ENCODE results near the gene AFF2.

- no peak for TF ChIP-seq POLR2AphosphoS5 (IDR thresholded peaks at IDR 0.05; ENCODE audit: insufficient read depth in 1 of 2, low read depth in 1 of 2)
- TF ChIP-seq, protein P1, sequence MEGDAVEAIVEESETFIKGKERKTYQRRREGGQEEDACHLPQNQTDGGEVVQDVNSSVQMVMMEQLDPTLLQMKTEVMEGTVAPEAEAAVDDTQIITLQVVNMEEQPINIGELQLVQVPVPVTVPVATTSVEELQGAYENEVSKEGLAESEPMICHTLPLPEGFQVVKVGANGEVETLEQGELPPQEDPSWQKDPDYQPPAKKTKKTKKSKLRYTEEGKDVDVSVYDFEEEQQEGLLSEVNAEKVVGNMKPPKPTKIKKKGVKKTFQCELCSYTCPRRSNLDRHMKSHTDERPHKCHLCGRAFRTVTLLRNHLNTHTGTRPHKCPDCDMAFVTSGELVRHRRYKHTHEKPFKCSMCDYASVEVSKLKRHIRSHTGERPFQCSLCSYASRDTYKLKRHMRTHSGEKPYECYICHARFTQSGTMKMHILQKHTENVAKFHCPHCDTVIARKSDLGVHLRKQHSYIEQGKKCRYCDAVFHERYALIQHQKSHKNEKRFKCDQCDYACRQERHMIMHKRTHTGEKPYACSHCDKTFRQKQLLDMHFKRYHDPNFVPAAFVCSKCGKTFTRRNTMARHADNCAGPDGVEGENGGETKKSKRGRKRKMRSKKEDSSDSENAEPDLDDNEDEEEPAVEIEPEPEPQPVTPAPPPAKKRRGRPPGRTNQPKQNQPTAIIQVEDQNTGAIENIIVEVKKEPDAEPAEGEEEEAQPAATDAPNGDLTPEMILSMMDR (IDR thresholded peaks at IDR 0.05) = no peak
Measured at GRCh38 chrX:148691456-148691855, 191.0 kb downstream of the AFF2 start.
